TTC549 (cell line): ENCODE measurements around the gene SPACA9.

ENCODE experiments used
- FAIRE-seq: peaks from 2 replicates; lab custom pipeline; 2012; peaks lifted over from hg19 to GRCh38; lab: Jason Lieb, UNC

SPACA9 gene

GRCh38 chr9:132863096-132863495, 15.6 kb upstream of the SPACA9 start:
- FAIRE-seq, result no peak

- no peak for FAIRE-seq
Measured at GRCh38 chr9:132864277-132864676, 14.4 kb upstream of the SPACA9 start.

DNA sequence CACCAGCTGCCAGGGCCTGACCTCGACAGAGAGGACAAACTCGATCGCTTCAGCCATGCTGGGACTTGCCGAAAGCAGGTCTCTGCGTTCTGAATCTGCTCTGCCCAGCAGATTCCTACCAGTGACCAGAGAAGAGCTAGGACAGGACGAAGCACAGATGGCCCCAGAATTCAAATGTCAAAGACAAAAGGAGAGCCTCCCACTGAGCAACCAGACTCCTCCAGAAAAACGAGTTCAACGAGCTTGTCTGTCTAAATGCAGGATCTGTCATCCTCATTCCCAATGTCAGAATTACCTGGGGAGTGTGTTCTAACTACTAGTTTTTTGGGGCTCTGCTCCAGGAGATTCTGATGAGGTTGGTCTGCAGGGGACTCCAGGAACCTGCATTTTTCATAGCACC, 14.0 kb upstream of the SPACA9 start:
- no peak for FAIRE-seq

DNA sequence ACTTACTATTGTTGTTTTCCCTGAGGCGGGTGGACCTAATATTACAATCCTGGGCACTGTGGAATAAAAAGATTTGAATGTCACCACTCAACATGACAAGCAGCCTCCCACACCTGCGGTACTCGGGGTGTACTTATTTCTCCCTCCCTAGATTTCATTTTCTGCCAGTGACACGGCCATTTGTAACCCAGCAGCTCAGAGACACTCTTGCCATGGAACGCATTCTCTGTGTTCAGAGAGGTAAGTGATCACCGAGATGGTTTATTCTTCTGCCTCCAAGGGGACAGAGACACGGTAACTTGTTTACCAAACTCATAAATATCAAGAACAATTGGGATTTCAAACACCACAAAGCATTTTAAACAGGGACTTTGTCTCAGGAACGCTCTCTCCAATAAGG, 11.8 kb upstream of the SPACA9 start:
- no peak for FAIRE-seq

- FAIRE-seq, result no peak
Measured at GRCh38 chr9:132869266-132869665, 9.4 kb upstream of the SPACA9 start.

GRCh38 chr9:132873403-132873802, 5.3 kb upstream of the SPACA9 start:
- FAIRE-seq, result no peak

GRCh38 chr9:132875159-132875558, 3.5 kb upstream of the SPACA9 start:
- FAIRE-seq, result no peak

- no peak for FAIRE-seq
Measured at GRCh38 chr9:132876849-132877248, 1.8 kb upstream of the SPACA9 start.

- FAIRE-seq, result no peak
Measured at GRCh38 chr9:132877458-132877823, 1.3 kb upstream of the SPACA9 start.

DNA sequence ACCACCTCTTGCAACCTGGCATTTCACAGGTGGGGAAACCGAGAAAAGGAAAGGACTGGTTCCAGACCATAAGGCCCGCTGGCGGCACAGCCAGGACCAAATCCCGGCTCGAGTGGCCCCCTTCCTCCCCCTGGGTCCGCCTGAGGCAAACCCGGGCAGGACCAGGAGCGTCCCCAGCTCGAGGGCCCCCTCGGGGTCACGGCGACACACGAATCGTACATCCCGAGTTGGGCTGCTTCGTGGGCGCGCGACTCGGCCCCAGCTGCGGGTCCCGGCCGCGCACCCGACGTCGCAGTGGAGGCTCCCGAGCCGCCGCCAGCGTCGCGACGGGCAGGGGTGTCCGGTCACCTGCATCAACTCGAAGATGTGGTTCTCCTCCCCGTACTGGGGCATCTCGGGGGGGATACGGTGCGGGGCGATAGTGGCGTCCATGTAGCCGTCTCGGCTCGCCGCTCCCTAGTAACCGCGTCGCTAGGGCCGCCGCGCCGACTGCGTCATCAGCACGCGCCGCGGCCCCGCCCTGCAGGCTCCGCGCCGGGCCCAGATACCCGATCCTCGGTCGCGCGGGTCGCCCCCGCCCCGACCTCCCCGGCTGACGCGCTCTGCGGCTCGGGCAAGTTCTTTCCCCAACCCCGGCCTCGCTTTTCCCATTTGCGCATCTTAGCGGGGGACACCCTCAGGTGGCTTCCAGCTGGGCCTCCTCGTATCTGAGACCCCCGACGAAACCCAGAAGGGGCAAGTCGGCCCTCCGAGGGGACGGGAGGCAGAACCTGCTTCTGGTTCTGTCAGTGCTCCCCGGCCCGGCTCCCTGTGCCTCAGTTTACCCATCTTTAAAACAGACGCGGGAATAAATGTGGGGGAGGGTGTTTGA, 639 bp upstream of the SPACA9 start, which contains the start of gene AK8:
Gene AK8, minus strand, starts transcription at position 461 of the 871 bp plus-strand sequence. Its CDS starts 29 bp downstream, at position 432.
- no peak for FAIRE-seq

DNA sequence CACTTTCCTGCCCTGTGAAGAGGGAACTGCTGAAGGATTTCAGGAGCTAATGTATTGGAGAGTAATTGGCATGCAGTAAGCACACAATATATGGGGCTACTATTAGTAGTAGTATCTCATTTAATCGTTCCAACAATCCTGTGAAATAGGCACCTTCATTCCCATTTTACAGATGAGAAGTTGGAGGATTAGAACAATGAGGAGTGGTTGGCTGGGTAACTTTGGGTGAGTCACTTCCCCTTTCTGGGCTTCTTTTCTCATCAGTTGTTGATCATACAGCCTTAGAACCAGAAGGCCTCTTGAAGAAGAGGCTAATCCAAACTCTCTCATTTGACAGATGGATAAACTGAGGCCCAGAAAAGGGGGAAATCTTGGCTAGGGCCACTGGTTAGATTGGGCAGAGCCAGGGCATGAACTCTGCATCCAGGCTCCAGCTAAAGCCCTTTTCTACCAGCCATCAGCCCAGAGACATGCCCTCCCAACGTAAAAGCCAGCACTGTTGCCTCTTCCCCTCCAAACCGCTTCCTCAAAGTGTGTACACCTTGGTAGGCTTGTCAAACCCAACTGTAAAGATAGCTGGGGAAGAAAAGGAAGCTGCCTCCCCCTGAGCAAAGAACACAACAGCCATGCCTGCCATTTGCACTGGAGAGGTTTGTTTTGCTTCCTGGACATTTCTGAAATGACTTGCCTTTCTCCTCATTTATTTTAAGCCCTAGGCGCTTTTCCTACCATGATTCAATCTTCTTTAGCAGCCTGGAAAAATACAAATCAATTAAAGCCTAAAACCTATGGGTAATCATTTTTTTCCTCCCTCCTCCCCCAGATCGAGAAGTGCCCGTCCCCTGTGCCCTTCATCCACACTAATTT, 992 bp downstream of the SPACA9 start:
- FAIRE-seq, result no peak

DNA sequence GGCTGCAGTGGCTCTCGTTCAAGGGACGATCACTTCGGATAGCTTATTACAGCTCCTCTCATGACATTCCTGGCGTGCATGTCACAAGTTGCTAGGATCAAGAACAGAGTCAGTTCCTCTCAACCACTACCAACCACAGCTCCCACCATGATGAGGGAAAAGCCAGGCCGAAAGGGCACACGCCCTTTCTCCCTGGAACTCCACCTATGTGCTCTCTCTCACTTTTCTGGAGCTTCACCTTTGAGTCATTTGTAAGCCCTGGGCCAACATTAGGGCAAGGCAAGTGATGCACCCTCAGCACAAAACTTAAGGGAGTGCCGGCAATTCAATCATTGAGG, 1.6 kb downstream of the SPACA9 start:
- no peak for FAIRE-seq

GRCh38 chr9:132881826-132882225, 3.1 kb downstream of the SPACA9 start:
- FAIRE-seq, result no peak

DNA sequence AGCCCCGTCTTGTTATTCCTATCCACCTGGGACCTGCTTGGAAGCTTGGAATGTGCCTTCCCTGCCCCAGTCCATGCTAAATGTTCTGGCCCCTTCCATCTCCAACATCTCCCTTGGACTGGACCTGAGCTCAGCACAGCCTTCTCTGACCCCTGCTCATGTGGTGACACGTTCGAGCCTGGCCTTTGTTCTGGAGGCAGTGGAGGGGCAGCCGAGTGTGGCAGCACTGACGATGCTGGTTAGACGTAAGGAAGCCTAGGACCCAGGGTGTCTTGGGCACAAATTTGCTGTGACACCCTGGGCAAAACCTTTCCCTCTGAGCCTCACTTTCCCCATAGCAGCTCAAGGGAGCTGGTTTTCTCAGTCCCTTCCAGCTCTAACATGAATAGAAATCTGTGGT, 3.9 kb downstream of the SPACA9 start:
- FAIRE-seq, result no peak

- FAIRE-seq, result no peak
Measured at GRCh38 chr9:132883349-132884294, 4.9 kb downstream of the SPACA9 start.

DNA sequence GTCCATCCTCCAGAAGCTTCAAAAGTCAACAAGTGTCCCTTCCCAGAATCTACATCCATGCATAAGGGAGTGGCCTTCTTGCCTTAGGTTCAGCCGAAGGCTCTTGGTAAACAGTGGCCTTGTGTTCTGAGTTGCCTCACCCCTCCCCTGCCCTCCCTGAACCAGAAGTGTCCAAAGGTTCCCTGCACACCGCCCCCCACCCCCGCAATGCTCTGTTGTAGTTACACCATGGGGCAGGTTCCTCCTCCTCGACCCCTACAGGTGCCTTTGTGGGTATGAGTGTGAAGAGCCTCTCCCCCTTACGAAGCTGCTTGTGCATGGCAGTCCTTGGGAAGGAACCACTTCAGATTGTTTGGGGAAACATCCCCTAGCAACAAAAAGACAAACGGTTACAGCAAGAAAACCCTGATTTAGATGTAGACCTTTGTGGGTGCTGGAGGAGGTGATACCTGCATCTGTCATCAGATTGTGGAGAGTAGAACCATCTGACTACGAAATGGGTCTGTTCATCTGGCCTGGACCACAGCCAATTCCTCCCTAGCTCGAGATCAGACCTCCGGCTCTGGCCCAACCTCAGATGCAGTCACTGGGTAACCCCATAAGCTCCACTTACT, 7.1 kb downstream of the SPACA9 start:
- no peak for FAIRE-seq

DNA sequence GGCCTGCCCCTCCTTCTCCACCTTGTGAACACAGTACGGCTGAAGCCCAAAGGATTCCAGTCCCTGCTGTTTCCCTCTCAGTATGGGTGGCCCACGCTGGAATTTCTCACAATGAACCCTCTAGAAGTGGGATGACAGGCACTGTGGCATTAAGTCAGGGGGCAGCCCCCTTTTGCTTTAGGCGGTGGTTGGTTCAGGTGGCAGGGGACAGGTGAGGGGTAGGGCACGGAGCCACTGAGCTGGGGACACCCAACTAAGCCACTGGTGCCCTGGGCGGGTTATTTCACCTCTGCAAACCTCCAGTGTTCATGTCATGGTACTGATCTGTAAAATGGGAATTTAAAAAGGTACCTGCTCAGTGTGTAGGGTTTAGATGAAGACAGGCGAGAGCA, 7.6 kb downstream of the SPACA9 start:
- no peak for FAIRE-seq

DNA sequence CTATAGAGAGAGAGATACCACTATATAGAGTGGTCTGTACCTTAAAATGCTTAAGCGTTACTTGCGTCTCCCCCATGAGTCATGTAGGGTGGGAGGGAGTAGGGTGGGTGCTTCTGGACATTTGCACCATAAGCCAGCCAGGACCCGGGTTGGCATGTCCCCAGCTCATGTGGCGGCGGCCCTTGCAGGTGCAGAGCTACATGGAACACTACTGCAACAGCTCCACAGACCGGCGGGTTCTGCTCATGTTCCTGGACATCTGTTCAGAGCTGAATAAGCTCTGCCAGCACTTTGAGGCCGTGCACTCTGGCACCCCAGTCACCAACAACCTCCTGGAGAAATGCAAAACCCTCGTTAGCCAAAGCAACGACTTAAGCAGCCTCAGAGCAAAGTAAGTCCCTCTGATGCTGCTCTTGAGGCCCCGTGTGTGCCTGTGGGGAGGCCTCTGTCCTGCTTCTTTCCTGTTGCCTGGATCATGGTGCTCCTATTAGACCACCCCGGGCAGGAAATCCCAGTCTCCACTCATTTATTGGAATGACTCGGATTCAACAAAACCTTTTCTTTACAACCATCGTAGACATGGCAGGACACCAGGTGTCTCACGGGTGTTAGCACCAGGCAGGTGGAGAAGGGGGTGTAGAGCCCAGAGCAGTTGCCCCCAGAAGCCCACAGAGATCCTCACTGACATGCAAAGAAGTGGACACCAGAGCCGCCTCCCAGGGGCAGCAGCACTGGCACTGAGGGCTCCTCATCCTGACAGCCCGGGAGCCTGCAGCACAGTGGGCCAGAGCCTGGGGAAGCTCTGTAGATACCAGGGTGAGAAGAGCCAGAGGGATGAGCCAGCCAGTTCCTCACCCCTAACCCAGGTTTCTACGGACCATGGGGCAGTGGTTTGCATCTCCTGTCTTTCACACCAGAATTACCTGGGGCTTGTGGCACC, 8.8 kb downstream of the SPACA9 start:
- FAIRE-seq, result no peak

DNA sequence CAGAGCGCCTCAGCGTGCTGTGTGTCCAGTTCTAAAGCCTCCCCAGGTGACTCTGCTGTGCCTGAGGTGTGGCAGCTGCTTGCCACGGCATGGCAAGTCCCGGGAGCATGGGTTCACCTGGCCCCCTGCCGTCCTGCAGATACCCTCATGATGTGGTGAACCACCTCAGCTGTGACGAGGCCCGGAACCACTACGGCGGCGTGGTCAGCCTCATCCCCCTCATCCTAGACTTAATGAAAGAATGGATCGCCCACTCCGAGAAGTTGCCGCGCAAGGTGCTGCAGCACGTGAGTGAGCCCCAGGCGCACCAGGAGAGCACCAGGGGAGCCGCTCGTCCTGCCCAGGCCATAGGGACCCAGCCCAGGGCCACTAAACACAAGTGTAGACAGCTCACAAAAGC, 9.5 kb downstream of the SPACA9 start:
- no peak for FAIRE-seq

DNA sequence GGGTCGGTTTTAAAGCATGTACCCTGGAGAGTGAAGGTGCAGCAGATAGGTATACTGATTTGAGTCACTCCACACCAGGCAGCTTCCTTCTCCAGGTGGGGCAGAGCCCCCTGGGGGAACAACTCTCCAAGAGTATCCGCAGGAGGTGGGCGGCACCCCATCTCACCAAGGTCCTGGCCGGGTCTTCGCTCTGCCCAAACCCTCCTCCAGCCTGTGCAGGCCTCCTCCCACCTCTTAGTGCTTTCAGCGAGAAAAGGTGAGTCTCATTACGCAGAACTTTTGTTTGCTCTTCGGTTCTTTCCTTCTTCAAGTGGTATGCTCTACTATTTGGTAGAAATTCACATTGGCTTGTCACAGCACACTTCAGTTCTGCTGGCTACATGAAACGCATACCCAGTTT, 13.7 kb downstream of the SPACA9 start:
- FAIRE-seq, result no peak

- FAIRE-seq, result no peak
Measured at GRCh38 chr9:132894346-132894745, 15.6 kb downstream of the SPACA9 start.
